Testis (tissue), 5 donors: Measurements from ENCODE around the gene ANKRD12. TPM values are rescaled to one million over a fixed set of nuclear protein-coding genes. Genes with fewer than 3 reads are reported as not detected.
A peak's percentile ranks its signal among the peaks of the same experiment; 100 is the strongest.
"Not testable (repeated sequence)": the region's sequence is repeated elsewhere in the genome, so short reads cannot be mapped to it uniquely, and the experiment has no call there.

ENCODE experiments used
- DNase-seq: peaks from one replicate; pipeline ENCODE4 v3.0.0-alpha.2; 2019
- H3K27ac ChIP-seq, 2 donors: fragments of 200-600 bp; sonication (generic); one replicate each; pipeline ENCODE4 v1.5.1; 2019
- H3K27me3 ChIP-seq: fragments of 200-600 bp; sonication (generic); one replicate; pipeline ENCODE4 v1.5.1; 2019
- H3K36me3 ChIP-seq: fragments of 200-600 bp; sonication (generic); one replicate; pipeline ENCODE4 v1.5.1; 2017; ENCODE audit warnings: low read depth; ENCODE audit errors: missing control alignments
- H3K4me1 ChIP-seq: fragments of 200-600 bp; sonication (generic); one replicate; pipeline ENCODE4 v1.5.1; 2019
- H3K4me3 ChIP-seq, 2 donors: fragments of 200-600 bp; sonication (generic); one replicate each; pipeline ENCODE4 v1.5.1; 2017 to 2019
- H3K9me3 ChIP-seq: fragments of 200-600 bp; sonication (generic); one replicate; pipeline ENCODE4 v1.5.1; 2017
- POLR2A ChIP-seq: fragments of 450-650 bp; IDR thresholded peaks from one replicate; pipeline ENCODE4 v1.6.1; 2017; ENCODE audit warnings: antibody characterized with exemption, mild to moderate bottlenecking, moderate library complexity
- WGBS, 2 donors: methylation state at CpG; one replicate each; pipeline ENCODE4 v1.1.5; 2018; 5-methylcytosine and 5-hydroxymethylcytosine counted together
- intact Hi-C: fragments of 100-400 bp; cut with DNase I; formaldehyde crosslinking; loops from one replicate; pipeline ENCODE4 v1.15.1; 2023; ENCODE audit warnings: low total_unique reads
- long read RNA-seq, 2 donors: transcript quantifications; one replicate each; lab custom pipeline, GENCODE V29; 2026
- polyA plus RNA-seq: library from polyadenylated mRNA; stranded (reverse); fragments of 350-450 nt; fragmentation: Illumina TruSeq; extraction: RNeasy Lipid Tissue Mini Kit (QIAGEN cat#74804); gene quantifications from one replicate; pipeline ENCODE4 v1.2.3, GENCODE V29; 2014; ENCODE audit warnings: low read depth, low replicate concordance; ENCODE audit not compliant: insufficient read depth
- total RNA-seq, 2 donors: library from RNA; depleted of rRNA; stranded (reverse); fragments of >200 nt; gene quantifications; one replicate each; pipeline ENCODE4 v1.2.3, GENCODE V29; 2016
- TF ChIP-seq, protein P1 (sequence below), 3 experiments: fragments of 450-650 bp in 2 of 3; fragments of 200-600 bp in 1 of 3; sonication (generic) in 1 of 3; IDR thresholded peaks; one replicate each; pipeline ENCODE4 v1.5.1; 2016 to 2019; ENCODE audit warnings: antibody characterized with exemption in 3 of 3, mild to moderate bottlenecking in 2 of 3, moderate library complexity in 1 of 3

Gene ANKRD12
- total RNA-seq (10 to 100 TPM; 58.5 to 59.7 TPM), polyA plus RNA-seq (4.5 TPM)
- long read RNA-seq, donor 1, partial matches to known transcripts = 0 of 1 reads
- long read RNA-seq, donor 1, other reads (novel, unspliced or antisense) = 0 of 1 reads
- long read RNA-seq, donor 2 = 0 reads

DNA sequence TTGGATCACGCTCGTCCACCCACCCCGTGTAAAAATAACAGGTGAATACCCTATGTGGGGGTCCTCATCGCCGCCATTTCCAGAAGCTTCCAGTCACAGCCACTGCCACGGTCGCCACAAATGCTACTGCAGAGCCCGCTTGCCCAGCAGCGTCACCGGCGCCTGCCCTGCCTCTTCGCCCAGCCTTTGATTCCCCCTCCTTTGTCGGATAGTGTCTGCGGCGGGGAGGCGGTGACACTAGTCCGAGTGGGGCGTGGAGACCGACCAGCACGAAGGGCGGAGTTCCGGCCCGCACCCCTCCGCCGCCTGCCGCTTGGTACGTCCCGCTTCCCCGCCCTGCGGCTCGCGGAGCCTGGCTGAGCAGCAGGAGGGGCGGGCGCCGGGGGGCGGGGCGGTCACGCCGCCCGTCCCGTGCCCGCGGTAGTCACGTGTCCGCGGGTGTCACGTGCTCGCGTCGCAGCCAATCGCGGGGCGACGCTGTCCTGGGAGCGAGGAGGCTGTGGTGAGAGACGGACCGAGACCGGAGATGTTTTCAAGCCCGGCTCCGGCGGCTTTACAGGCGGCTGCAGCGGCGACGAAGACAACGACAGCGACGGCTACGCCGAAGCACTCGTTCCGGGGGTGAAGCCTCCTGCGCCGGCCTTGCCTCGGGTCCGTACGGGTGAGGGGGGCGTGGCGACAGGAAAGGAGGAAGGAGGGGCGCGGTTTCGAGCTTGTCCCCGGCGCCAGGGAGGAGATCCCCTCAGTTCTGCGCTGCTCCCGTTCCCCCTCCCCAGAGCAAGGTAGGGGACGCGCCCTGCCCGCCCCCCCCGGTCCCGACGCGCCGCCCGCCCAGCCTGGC, at the start of gene ANKRD12:
ANKRD12 (plus strand) TSS at position 467 of the 841 bp plus-strand sequence. CDS start 45,652 bp downstream, outside the sequence.
- Histone ChIP-seq H3K27ac (peak within 1 kb of the TSS; percentile 99), H3K4me1 (peaks cover 16% of the 10 kb centered on the region), H3K4me3 (peak within 1 kb of the TSS; percentile 89 to 93), H3K27me3 (no peaks in the 10 kb centered on the region), H3K9me3 (no peaks in the 10 kb centered on the region), H3K36me3 (no peaks in the 10 kb centered on the region)
- peak; percentile 96 for DNase-seq
- 0 to 1% methylated on average over 31 to 48 of the region's 95 CpGs for WGBS, 2 donors
- TF ChIP-seq, protein P1, sequence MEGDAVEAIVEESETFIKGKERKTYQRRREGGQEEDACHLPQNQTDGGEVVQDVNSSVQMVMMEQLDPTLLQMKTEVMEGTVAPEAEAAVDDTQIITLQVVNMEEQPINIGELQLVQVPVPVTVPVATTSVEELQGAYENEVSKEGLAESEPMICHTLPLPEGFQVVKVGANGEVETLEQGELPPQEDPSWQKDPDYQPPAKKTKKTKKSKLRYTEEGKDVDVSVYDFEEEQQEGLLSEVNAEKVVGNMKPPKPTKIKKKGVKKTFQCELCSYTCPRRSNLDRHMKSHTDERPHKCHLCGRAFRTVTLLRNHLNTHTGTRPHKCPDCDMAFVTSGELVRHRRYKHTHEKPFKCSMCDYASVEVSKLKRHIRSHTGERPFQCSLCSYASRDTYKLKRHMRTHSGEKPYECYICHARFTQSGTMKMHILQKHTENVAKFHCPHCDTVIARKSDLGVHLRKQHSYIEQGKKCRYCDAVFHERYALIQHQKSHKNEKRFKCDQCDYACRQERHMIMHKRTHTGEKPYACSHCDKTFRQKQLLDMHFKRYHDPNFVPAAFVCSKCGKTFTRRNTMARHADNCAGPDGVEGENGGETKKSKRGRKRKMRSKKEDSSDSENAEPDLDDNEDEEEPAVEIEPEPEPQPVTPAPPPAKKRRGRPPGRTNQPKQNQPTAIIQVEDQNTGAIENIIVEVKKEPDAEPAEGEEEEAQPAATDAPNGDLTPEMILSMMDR (IDR thresholded peaks at IDR 0.05) = peak in 1 of 3 experiments; percentile 8
- peak; percentile 61 for TF ChIP-seq POLR2A
- intact Hi-C loops = loop anchor here (1.0 kb wide), 1 partner anchor 34 kb away; the partner anchor contains the start of gene NDUFV2

DNA sequence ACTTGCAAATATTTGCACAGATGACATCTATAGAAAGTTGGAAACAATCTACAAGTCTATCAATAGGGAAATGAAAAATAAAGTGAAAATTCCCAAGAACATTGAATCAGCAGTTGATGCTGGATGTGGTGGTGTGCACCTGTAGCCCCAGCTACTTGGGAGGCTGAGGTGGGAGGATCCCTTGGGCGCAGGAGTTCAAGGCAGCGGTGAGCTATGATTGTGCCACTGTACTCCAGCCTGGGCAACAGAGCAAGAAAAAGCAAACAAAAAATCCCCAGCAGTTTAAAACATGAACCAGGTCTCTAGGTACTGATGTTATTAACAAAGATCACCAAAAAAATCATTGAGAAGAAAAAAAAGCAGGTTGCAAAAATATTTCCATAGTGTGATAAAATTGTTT, 49.4 kb upstream of the ANKRD12 start:
- WGBS, 2 donors = 86 to 97% methylated on average over 2 of the region's 2 CpGs
- Histone ChIP-seq H3K27ac (no peak overlapping the region), H3K27me3 (no peaks in the 10 kb centered on the region), H3K9me3 (no peaks in the 10 kb centered on the region), H3K4me1 (no peaks in the 10 kb centered on the region), H3K36me3 (no peaks in the 10 kb centered on the region), H3K4me3 (no peak overlapping the region)
- intact Hi-C loops = no loop called here
- no peak for TF ChIP-seq POLR2A
- TF ChIP-seq, protein P1 (IDR thresholded peaks at IDR 0.05) = no peak
- no peak for DNase-seq

DNA sequence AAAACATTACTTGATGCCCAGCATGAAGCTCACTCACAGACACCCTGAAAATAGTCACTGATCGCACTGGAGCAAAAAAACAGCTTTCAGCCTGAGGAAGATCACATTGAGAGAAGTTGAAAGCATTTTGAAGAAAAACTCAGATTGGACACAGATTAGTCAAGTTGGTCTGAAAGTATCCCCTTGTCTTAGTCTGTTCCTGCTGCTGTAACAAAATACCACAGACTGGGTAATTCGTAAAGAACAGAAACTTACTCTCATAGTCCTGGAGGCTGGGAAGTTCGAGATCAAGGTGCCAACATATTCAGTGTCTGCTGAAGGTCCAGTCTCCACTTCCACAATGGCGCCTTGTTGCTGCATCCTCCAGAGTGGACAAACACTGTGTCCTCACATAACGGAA, 48.3 kb upstream of the ANKRD12 start:
- intact Hi-C loops = no loop called here
- TF ChIP-seq, protein P1 (IDR thresholded peaks at IDR 0.05) = no peak
- TF ChIP-seq POLR2A = no peak
- 91 to 92% methylated on average over 5 of the region's 5 CpGs for WGBS, 2 donors

DNA sequence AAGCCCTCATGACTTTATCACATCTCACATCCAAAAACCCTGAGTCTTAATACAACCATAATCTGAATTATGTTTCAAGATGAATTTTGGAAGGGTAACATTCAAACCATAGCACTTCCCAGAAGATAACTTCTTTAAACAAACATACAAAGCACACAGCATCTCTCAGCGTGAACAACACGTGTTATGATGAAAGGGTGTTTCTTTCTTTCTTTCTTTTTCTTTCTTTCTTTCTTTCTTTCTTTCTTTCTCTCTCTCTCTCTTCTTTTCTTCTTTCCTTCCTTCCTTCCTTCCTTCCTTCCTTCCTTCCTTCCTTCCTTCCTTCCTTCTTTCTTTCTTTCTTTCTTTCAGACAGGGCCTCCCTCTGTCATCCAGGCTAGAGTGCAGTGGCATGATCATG, 47.9 kb upstream of the ANKRD12 start:
- H3K4me1 ChIP-seq, intact Hi-C loops, H3K27me3 ChIP-seq, H3K36me3 ChIP-seq, H3K4me3 ChIP-seq, DNase-seq, H3K9me3 ChIP-seq, H3K27ac ChIP-seq: not testable (repeated sequence)
- 95 to 98% methylated on average over 2 of the region's 2 CpGs for WGBS, 2 donors

More for the DNA sequence above, 48.3 kb upstream of the ANKRD12 start:
- no peaks in the 10 kb centered on the region for H3K9me3 ChIP-seq
- H3K27ac ChIP-seq = no peak overlapping the region
- no peaks in the 10 kb centered on the region for H3K4me1 ChIP-seq
- no peak for DNase-seq
- no peak overlapping the region for H3K4me3 ChIP-seq
- H3K36me3 ChIP-seq = no peaks in the 10 kb centered on the region
- no peaks in the 10 kb centered on the region for H3K27me3 ChIP-seq

DNA sequence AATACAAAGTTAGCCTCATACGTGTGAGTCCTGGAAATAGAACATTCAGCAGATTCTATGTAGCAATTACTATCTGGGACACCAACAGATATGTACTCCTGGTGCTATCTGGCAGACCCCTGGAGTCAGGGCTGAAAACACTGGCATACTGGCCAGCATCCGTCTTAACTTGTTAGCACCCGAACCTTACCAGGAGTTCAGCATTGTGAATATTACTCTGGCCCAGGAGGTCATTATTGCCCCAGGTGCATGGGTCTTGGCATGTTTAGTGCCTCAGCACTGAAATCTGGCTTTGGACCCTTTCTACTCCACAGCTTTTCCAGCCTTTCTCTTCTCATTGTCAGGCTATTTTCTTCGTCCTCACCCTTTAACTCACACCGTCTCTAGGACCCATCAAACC, 46.0 kb upstream of the ANKRD12 start:
- Histone ChIP-seq H3K36me3 (no peaks in the 10 kb centered on the region), H3K4me3 (no peak overlapping the region), H3K9me3 (no peaks in the 10 kb centered on the region), H3K27ac (no peak overlapping the region), H3K4me1 (no peaks in the 10 kb centered on the region), H3K27me3 (no peaks in the 10 kb centered on the region)
- DNase-seq = no peak
- intact Hi-C loops = no loop called here
- WGBS, 2 donors = 81 to 90% methylated on average over 5 of the region's 5 CpGs
- no peak for TF ChIP-seq POLR2A
- TF ChIP-seq, protein P1 (IDR thresholded peaks at IDR 0.05) = no peak
